ENCODE measurements around the gene TRAF6.

DNA sequence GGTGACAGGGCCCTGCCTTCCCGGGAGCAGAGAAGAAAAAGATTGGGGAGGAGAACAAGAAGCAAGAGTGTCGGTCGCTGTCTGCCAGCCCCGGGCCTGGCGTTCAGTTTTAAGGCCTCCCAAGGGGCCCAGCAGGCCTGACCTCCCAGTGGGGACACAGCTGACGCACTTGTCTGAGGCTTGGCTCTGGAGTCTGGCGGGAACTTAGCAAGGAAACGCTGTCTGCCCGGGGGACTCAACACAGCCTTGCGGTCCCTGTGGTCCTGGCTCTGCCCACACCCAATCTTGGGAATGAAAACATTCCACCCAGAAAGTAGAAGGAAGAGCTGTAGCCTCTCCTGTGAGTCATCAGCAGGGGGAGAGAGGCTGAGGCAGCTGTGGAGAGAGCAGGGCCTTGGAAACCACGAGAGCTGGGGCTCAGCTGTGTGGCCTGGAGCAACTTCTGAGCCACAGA is 54.4 kb downstream of the TRAF6 start:
- TF ChIP-seq POLR2AphosphoS5 (IDR thresholded peaks at IDR 0.05; ENCODE audit: low read depth, low read length): no peak
- TF ChIP-seq RXRA (IDR thresholded peaks at IDR 0.05; ENCODE audit: borderline replicate concordance, low read depth): no peak

Data from SK-N-SH (cell line).